GM12872 (cell line): ENCODE results near the gene DIPK1A.
A peak's percentile ranks its signal among the peaks of the same experiment; 100 is the strongest.

Experiments
- CTCF ChIP-seq: IDR thresholded peaks from 3 replicates; pipeline ENCODE4 v1.5.1; 2011; ENCODE audit warnings: low read depth, mild to moderate bottlenecking, low read length, moderate library complexity; ENCODE audit not compliant: insufficient read depth

The DIPK1A gene

GRCh38 chr1:92961131-92961895 is at the start of gene DIPK1A:
Gene DIPK1A (minus strand): TSS chr1:92961462. CDS start chr1:92961429, 33 bp downstream.
- TF ChIP-seq CTCF: peak; percentile 49; the same call in 1 of the 3 replicates

DNA sequence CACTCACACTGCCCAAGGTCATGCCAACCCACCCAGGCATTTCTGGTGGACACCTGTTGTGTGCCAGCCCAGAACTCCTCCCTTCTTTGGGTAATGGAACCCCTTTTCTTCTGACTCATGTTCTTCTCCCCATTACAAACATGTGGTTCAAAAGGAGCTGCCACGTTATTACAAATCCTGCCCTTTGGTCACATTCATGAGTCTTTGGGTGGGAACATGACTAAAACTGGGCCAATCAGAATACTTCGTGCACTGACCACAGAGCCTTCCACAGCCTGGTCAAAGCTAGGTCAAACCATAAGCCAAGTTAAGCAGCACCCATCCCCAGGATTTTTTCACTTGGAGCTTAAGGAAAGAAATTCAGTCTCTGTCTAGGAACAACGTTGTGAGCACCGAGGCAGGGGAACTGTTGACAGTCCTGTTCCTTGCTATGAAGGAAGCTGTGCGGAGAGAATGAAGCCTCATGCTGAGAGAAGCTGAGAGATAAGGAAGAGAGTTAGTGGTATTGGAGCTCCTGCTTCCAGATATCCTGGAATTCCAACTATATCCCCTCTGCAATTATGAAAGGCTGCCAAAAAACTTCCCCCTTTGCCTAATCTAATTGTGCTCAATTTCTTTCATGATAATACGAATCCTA is 46.8 kb upstream of the DIPK1A start:
- TF ChIP-seq CTCF: no peak

DNA sequence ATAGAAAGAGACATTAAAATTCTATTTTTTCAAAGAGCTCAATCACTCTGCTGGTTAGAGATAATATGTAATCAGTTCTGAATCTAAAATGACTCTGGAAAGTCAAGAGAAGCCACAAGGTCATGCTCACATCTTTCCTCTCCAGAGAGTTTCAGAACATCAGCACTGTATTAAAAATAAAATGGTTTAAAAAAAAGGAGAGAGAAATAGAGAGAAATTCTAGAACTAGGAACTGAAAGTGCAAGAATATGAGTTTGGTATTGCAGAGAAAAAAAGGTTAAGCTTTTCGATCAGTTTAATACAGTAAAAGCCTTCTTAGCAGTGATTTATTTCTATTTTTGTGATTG is 44.0 kb upstream of the DIPK1A start:
- TF ChIP-seq CTCF: no peak

DNA sequence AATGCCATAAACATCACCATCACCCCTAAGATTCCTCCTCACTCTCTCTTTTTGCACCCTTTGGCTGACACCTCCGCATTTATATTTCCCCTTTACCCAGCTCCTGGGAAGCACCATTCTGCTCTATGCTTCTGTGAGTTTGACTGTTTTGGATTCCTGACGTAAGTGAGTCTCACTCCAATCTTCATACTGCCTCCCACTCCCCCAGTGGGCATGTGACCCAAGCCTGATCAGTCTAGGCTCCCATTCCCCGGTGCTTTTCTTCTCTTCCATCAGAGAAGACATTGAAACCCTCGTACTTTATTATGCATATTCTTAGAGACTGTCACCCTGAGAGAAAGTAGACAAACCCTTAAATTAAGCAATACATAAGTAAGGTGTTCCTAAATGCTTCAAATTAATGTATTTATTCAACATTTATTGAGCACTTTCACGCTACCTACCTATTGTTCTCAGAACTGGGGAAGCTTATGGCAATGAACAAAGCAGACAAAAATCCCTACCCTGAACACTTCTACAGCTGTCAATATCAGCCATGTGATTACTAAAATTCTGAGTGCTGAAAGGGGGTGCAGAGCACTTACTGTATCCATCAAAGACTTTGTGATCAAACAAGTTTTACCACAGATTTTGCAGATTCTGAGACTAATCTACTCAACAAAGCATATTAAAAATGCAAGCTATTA is 43.4 kb upstream of the DIPK1A start:
- no peak for TF ChIP-seq CTCF

DNA sequence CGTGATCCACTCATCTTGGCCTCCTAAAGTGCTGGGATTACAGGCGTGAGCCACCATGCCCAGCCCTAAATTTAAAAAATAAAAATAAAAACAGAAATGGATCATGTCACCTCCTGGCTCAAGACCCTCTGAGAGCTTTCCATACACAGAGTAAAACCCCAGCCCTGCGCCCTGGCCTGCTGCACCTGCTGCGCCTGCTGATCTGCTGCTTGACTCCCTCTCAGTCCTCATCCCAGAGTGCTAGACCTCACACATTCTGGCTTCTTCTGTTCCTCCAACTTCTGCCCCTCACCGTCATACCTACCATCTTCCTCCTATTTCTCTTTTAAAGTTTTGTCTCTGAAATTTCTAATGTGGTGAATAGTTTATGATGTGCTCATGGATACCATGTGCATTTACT is 42.7 kb upstream of the DIPK1A start:
- no peak for TF ChIP-seq CTCF

DNA sequence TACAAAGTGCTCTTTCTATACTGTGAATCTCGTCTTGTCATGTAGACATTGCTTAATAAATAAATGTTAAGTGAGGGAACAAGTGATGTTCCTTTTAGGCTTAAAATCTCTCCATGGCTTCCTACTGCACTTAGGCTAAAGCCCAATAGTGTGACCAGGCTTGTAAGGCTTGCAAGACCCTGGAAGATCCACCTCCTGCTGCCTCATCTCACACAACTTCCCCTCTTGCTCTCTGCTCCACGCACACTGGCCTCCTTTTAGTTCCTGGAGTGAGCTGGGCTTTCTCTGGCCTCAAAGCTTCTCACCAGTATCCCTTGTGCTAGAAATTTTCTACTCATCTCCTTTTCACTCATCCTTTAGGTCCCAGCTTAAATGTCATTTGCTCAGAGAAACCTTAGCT is 41.5 kb upstream of the DIPK1A start:
- no peak for TF ChIP-seq CTCF

- TF ChIP-seq CTCF: no peak
Observed at GRCh38 chr1:93001893-93002292, 40.6 kb upstream of the DIPK1A start.
